H1 (cell line): ENCODE data around the gene CDC73. TPM values are rescaled to one million over a fixed set of nuclear protein-coding genes. Genes with fewer than 3 reads are reported as not detected.

Experiments
- ATF2 ChIP-seq: IDR thresholded peaks from 2 replicates; pipeline ENCODE4 v1.6.1; 2012; ENCODE audit warnings: low read length, inconsistent platforms
- ATF3 ChIP-seq: IDR thresholded peaks from 2 replicates; pipeline ENCODE4 v1.6.1; 2011; ENCODE audit warnings: low read depth, mild to moderate bottlenecking, low read length; ENCODE audit not compliant: insufficient read depth
- BRCA1 ChIP-seq: IDR thresholded peaks from 2 replicates; pipeline ENCODE4 v1.6.1; 2012; ENCODE audit warnings: low read depth, low read length, improper control_type of control experiment
- EZH2 ChIP-seq: fragments of 200-600 bp; sonication (generic); IDR thresholded peaks from 2 replicates; pipeline ENCODE4 v1.7.1; 2012; ENCODE audit warnings: low read depth, mild to moderate bottlenecking, moderate library complexity, low read length, inconsistent platforms; ENCODE audit not compliant: severe bottlenecking
- JUND ChIP-seq: IDR thresholded peaks from 2 replicates; pipeline ENCODE4 v1.6.1; 2011; ENCODE audit warnings: mild to moderate bottlenecking, improper control_type of control experiment, low read length
- POU5F1 ChIP-seq: IDR thresholded peaks from 2 replicates; pipeline ENCODE4 v1.6.1; 2011; ENCODE audit warnings: low read depth, mild to moderate bottlenecking, low read length, moderate library complexity
- RBBP5 ChIP-seq: IDR thresholded peaks from 2 replicates; pipeline ENCODE4 v1.7.1; 2012; ENCODE audit warnings: low read depth, mild to moderate bottlenecking, inconsistent platforms, low read length, moderate library complexity, borderline replicate concordance
- TAF1 ChIP-seq: IDR thresholded peaks from 2 replicates; pipeline ENCODE4 v1.6.1; 2011; ENCODE audit warnings: mild to moderate bottlenecking, low read depth, low read length
- polyA plus RNA-seq, 7 experiments: library from polyadenylated mRNA; depleted of rRNA in 3 of 7; stranded (reverse) in 5 of 7; unstranded in 2 of 7; fragments of >200 nt in 5 of 7; fragments of 200-250 nt in 2 of 7; gene quantifications; 1 replicate in 5 of 7; 2 replicates in 1 of 7; 4 replicates in 1 of 7; pipeline versions ENCODE4 v1.2.1 to v1.2.3, GENCODE V29; 2011 to 2013; ENCODE audit warnings: missing spikeins in 2 of 7, mixed read lengths in 2 of 7
- total RNA-seq: library from RNA; stranded (reverse); fragmentation: NEBNext Ultra II Directional; extraction: Animal tissue kit (Norgen Biotek cat#: 25700); gene quantifications from 2 replicates; pipeline ENCODE4 v1.2.1, GENCODE V29; 2021

Gene CDC73
- total and polyA plus RNA-seq, 2 of the 8 experiments (the other 6 are each of a cell fraction or from before 2014, with no cell fraction given), result 9.8 to 64.0 TPM

GRCh38 chr1:193293726-193294125 lies 171.9 kb downstream of the CDC73 start (continued):
- TF ChIP-seq BRCA1 (no peak), ATF3 (no peak), TAF1 (no peak), POU5F1 (no peak), RBBP5 (no peak), ATF2 (no peak), JUND (no peak), EZH2 (no peak)
